ENCODE results near the gene FBXO34. TPM values are rescaled to one million over a fixed set of nuclear protein-coding genes. Genes with fewer than 3 reads are reported as not detected.
A peak's percentile ranks its signal among the peaks of the same experiment; 100 is the strongest.

Gene FBXO34
- total and polyA plus RNA-seq, 2 of the 13 experiments (the other 11 are each of a cell fraction or from before 2014, with no cell fraction given), result 8.8 to 13.5 TPM

DNA sequence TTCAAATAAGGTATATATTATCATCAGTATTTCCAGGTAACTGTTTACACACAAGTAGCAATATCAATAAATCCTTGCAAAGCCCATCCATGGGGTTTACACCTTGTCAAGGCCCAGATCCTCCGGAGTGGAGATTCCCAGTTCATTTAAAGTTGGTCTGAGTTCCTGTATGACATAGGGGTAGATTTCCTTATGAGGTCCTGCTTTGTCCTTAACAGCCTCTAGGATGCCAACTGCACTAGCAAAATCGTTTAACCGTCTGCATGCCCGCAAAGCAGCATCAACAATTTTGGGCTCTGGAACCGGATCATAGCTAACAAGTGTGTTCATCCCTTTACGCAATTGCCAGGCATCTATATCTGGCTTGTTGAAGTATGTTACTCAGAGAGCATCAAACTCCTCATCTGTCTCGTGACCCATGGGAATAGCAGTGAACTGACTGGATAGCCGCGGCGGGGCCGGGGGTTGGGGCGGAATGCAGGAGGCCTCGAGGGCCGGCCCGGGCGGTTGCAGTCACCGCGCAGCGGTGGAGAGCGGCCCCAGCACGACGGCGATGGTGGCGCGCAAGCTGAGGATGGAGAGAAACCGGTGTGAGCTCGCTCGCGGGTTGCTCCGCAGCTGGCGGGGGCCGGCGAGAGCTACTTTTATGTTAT lies 30.6 kb upstream of the FBXO34 start:
- Histone ChIP-seq H3K36me3 (replicated peaks in 1 of 2; ENCODE audit: control insufficient read depth in 1 of 2, insufficient read depth in 2 of 2, low read length in 2 of 2) (no peaks in the 10 kb centered on the region), H4K20me1 (ENCODE audit: insufficient read depth, low read length) (no peaks in the 10 kb centered on the region), H3K9ac (ENCODE audit: insufficient read depth, low read depth, low read length) (no peak overlapping the region), H3K4me1 (ENCODE audit: insufficient read depth, low read length) (no peaks in the 10 kb centered on the region), H3K4me2 (ENCODE audit: low read depth, low read length) (no peak overlapping the region), H3K27me3 (ENCODE audit: control insufficient read depth in 1 of 2, insufficient read depth in 2 of 2, low read length in 2 of 2) (peaks cover 5 to 41% of the 10 kb centered on the region in 2 experiments; a peak in 3 of 5 replicates), H2AFZ (ENCODE audit: low read length) (no peak overlapping the region), H3K9me3 (ENCODE audit: low read length) (no peaks in the 10 kb centered on the region; the same call in 1 of the 2 replicates), H3K4me3 (replicated peaks in 1 of 3; ENCODE audit: insufficient read depth in 1 of 3, low read depth in 2 of 3, low read length in 3 of 3) (no peak overlapping the region), H3K27ac (ENCODE audit: extremely low read length, insufficient read depth, low read length) (no peak overlapping the region), H3K79me2 (ENCODE audit: insufficient read depth, low read length) (no peaks in the 10 kb centered on the region)
- FAIRE-seq (no peak), DNase-seq (ENCODE audit: low spot score) (no peak), ATAC-seq (peak; percentile 77)
- no TSS peak for BruUV-seq (replicated peaks)
- CTCF ChIA-PET (ENCODE audit: low intra/inter-chr PET ratio, low total read pairs), result no interaction called here
- WGBS (ENCODE audit: low lambda C conversion rate), result 15% methylated on average over 11 of the region's 33 CpGs
- in situ Hi-C loops (cut with HindIII; ENCODE audit: extremely low pct_ligation_motif_present, low pct_unique_long_range_greater_than_20kb) (no loop called here), intact Hi-C loops (cut with micrococcal nuclease; ENCODE audit: unreplicated experiment) (no loop called here)
- POLR2A ChIA-PET, result no interaction called here
- TF ChIP-seq, protein P1, sequence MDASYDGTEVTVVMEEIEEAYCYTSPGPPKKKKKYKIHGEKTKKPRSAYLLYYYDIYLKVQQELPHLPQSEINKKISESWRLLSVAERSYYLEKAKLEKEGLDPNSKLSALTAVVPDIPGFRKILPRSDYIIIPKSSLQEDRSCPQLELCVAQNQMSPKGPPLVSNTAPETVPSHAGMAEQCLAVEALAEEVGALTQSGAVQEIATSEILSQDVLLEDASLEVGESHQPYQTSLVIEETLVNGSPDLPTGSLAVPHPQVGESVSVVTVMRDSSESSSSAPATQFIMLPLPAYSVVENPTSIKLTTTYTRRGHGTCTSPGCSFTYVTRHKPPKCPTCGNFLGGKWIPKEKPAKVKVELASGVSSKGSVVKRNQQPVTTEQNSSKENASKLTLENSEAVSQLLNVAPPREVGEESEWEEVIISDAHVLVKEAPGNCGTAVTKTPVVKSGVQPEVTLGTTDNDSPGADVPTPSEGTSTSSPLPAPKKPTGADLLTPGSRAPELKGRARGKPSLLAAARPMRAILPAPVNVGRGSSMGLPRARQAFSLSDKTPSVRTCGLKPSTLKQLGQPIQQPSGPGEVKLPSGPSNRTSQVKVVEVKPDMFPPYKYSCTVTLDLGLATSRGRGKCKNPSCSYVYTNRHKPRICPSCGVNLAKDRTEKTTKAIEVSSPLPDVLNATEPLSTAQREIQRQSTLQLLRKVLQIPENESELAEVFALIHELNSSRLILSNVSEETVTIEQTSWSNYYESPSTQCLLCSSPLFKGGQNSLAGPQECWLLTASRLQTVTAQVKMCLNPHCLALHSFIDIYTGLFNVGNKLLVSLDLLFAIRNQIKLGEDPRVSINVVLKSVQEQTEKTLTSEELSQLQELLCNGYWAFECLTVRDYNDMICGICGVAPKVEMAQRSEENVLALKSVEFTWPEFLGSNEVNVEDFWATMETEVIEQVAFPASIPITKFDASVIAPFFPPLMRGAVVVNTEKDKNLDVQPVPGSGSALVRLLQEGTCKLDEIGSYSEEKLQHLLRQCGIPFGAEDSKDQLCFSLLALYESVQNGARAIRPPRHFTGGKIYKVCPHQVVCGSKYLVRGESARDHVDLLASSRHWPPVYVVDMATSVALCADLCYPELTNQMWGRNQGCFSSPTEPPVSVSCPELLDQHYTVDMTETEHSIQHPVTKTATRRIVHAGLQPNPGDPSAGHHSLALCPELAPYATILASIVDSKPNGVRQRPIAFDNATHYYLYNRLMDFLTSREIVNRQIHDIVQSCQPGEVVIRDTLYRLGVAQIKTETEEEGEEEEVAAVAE (CRISPR knock-in tag; IDR thresholded peaks at IDR 0.05; ENCODE audit: borderline replicate concordance), result no peak
- TF ChIP-seq MTA1 (CRISPR knock-in tag; IDR thresholded peaks at IDR 0.05; ENCODE audit: borderline replicate concordance) (no peak), THYN1 (CRISPR knock-in tag; IDR thresholded peaks at IDR 0.05; ENCODE audit: borderline replicate concordance, low read depth) (no peak), PRPF4 (IDR thresholded peaks at IDR 0.05; ENCODE audit: low read depth, low read length, poor library complexity, severe bottlenecking) (no peak), ZNF724P (CRISPR knock-in tag; IDR thresholded peaks at IDR 0.05; ENCODE audit: borderline replicate concordance) (no peak), ZNF34 (CRISPR knock-in tag; IDR thresholded peaks at IDR 0.05; ENCODE audit: borderline replicate concordance) (no peak), TAF1 (CRISPR knock-in tag; IDR thresholded peaks at IDR 0.05) (no peak), PAX8 (CRISPR knock-in tag; IDR thresholded peaks at IDR 0.05; ENCODE audit: borderline replicate concordance) (no peak)
- TF ChIP-seq, protein P2, sequence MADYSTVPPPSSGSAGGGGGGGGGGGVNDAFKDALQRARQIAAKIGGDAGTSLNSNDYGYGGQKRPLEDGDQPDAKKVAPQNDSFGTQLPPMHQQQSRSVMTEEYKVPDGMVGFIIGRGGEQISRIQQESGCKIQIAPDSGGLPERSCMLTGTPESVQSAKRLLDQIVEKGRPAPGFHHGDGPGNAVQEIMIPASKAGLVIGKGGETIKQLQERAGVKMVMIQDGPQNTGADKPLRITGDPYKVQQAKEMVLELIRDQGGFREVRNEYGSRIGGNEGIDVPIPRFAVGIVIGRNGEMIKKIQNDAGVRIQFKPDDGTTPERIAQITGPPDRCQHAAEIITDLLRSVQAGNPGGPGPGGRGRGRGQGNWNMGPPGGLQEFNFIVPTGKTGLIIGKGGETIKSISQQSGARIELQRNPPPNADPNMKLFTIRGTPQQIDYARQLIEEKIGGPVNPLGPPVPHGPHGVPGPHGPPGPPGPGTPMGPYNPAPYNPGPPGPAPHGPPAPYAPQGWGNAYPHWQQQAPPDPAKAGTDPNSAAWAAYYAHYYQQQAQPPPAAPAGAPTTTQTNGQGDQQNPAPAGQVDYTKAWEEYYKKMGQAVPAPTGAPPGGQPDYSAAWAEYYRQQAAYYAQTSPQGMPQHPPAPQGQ (CRISPR knock-in tag; IDR thresholded peaks at IDR 0.05; ENCODE audit: borderline replicate concordance), result no peak

All from HepG2 (cell line).